HG02588 (cell line): ENCODE results near the gene LYRM4.

Experiments
- ATAC-seq: cut with Tn5 transposase; IDR thresholded peaks from one replicate; pipeline ENCODE4 v1.9.1; 2021; ENCODE audit warnings: mild to moderate bottlenecking, moderate library complexity; ENCODE audit not compliant: unreplicated experiment

Gene LYRM4

GRCh38 chr6:5150551-5151075, 110.1 kb downstream of the LYRM4 start:
- no peak for ATAC-seq

- no peak for ATAC-seq
Observed at GRCh38 chr6:5149891-5150290, 110.9 kb downstream of the LYRM4 start.

GRCh38 chr6:5149159-5149704, 111.5 kb downstream of the LYRM4 start:
- ATAC-seq, result no peak

- ATAC-seq, result no peak
Observed at GRCh38 chr6:5146398-5146797, 114.4 kb downstream of the LYRM4 start.

DNA sequence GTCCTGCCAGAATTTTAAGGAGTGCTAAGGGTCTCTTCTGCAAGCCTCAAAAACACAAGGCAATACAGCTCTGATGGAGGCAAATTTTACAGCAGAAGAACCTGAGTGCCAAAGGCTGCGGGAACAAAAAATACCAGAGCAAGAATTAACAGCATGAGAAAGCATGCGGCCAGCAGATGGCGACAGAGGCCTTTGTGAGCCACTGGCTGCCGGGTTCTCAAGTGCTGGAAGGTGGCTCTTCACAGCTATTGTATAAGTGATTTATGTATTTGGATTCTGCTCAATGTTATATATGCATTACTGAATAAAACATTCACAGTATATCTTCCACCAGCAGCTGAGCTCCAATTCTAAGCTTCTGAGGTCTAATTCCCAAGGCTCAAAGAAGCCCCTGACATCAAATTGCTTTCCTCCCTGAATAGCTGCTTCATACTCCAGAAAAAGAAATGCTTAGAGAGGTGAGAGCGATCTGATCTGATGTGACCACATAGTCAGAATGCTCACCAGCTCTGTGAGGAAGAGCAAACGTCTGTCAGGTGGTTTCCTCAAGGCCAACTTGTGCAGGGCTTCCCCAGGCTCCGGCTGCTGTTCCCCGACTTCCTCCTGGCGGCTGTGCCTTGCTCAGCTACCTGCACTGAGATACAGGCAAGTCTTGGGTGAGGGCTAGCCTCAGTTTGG, 117.0 kb downstream of the LYRM4 start:
- no peak for ATAC-seq

- no peak for ATAC-seq
Observed at GRCh38 chr6:5142915-5143314, 117.8 kb downstream of the LYRM4 start.

DNA sequence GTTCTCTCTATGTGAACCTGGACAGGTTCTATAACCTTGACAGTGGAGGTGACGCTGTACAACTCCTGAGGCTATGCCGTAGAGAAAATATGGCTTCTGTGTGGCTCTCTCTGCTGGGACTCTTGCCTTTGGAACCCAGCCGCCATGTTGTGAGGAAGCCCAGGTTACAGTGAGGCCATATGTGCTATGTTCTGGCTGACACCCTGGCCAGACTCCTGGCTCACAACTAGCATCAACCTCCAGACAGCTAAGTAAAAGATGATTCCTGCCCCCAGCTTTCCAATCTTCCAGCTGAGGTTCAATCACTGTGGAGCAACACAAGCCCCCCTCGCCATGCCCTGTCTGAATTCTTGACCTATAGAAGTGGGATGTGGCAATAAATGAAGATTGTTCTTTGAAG, 118.6 kb downstream of the LYRM4 start:
- no peak for ATAC-seq

DNA sequence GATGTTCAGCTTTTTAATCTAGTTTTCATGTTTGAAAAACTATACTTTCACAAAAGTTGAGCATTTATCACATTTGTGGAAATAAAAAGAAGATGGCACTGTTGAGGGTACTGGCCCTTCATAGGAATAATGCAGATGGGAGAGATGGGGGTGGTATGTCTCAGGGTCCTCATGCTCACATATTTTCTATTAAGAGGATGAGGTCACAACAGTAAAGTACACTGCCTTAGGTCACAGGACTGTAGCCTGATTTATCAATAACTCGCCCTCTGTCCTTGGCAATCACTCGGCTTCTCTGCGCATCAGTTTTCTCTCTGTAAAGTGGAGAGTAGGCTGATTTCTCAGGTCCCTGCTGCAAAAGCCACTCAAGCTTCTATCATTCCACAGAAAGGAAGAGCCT, 119.7 kb downstream of the LYRM4 start:
- no peak for ATAC-seq

DNA sequence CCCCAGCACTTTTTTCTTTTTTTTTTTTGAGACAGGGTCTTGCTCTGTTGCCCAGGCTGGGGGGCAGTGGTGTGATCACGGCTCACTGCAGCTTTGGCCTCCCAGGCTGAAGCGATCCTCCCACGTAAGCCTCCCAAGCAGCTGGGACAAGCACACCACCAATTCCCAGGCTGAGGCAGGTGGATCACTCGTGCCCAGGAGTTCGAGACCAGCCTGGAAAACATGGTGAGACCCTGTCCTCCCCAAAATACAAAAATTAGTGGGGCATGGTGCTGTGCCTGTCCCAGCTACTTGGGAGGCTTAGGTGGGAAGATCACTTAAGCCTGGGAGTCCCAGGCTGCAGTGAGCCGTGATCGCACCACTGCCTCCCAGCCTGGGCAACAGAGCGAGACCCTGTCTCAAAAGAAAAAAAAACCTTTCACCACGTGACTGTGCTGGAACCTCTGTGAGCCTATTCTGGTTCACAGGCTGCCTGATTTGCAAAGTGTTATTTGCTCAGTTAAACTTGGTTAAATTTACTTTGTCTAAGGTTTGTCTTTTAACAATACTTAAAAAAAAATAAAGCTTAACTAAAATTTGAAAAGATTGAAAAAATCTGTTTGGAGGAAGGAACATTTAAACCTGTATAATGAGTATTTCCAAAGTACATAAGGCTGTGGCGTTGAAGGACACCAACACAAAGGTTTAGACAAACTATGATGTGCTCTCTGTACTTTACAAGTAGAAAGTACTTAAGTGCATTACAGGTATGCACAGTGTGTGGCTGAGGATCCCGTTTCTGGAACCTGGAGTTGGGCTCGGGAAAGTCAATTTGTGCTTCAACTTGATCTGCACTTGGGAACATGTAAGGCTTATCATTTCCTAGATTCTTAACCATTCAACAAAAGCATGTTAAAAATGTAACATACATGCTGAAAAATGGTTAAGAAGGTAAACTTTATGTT, 120.7 kb downstream of the LYRM4 start:
- no peak for ATAC-seq

DNA sequence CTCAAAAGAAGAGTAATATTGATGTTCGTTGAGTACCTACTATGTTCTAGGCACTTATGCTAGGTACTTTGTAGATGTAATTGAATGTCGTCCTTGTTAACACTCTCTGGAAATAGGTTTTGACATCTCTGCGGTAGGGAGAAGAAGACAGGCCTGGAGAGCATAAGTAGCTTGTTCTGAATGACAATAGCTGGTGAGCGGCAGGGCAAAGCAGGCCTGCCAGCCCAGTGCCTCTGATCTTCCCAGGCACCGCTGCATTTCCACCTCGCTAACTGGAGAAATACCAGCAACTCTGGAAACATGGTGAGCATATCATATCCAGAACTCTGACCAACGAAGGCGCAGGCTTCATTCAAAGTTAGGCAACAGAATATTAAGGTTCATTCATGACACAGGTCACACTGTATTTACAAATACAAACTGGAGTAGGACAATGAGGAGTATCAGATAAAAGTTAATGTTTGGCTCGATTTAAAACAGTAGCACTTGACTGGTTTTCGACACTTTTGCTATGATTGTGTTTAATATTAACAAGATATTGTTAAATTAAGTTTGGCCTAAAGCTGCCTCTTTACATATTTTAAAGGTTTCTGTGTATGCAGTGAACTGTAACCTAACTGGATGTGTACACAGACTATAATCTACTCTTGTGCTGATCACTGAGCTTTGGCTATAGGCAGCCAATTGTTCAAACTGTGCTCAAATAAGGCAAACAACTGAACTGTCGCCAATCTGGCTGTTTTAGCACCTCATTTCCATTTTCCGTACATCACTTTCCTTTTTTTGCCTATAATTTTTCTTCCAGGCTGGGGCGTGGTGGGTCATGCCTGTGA, 121.5 kb downstream of the LYRM4 start:
- ATAC-seq, result no peak

DNA sequence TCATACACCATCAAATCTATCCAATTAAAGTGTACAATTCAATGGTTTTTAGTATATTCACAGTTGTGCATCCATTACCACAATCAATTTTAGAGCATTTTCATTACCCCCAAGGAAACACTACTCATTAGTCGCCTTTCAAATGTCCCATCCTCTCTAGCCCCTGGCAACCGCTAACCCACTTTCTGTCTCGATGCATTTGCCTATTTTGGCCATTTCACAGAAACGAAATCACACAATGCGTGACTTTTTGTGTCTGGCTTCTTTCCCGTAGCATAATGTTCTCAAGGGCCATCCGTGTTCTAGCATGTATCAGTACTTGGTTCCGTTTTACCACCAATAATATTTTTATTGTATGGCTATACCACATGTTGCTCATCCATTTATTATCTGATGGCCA, 123.9 kb downstream of the LYRM4 start:
- no peak for ATAC-seq

- ATAC-seq, result no peak
Observed at GRCh38 chr6:5135788-5136376, 124.9 kb downstream of the LYRM4 start.

- no peak for ATAC-seq
Observed at GRCh38 chr6:5133943-5134342, 126.8 kb downstream of the LYRM4 start.

GRCh38 chr6:5132731-5133130, 128.0 kb downstream of the LYRM4 start:
- peak; percentile 89 for ATAC-seq

DNA sequence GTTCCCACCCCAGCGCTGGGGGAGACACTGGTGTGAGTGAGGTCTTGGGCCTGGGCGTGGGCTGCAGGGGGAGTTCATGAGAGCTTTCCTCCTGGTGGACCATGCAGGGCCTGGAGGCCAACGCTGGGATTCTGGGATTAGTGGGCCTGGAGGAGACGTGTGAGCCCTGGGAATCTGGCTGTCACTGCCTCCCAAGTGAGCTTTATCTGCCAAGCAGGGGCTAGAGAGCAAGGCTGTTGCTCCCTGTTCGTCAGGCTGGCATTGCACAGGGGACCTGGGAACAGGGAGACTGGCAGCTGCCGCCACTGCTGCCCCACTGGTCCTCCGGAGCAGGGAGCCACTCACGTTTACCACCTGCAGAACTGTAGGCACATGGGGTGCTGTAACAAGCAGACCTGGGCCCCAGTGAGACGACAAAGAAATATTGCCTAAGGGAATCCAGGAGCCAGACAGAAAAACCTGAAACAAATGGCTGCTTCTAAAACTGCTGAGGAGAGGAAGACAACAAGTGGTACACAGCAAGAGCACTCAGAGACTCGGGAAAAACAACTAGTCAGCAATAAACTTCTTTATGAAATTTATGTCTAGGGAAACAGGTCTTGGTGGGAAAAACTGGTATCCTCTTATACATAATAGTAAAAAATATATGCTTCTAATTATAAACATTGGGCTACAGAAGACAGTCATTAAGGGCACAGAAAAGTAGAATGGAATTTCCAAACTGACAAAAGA, 130.4 kb downstream of the LYRM4 start:
- no peak for ATAC-seq

GRCh38 chr6:5128351-5128750, 132.4 kb downstream of the LYRM4 start:
- no peak for ATAC-seq

- ATAC-seq, result no peak
Observed at GRCh38 chr6:5127106-5127687, 133.6 kb downstream of the LYRM4 start.

DNA sequence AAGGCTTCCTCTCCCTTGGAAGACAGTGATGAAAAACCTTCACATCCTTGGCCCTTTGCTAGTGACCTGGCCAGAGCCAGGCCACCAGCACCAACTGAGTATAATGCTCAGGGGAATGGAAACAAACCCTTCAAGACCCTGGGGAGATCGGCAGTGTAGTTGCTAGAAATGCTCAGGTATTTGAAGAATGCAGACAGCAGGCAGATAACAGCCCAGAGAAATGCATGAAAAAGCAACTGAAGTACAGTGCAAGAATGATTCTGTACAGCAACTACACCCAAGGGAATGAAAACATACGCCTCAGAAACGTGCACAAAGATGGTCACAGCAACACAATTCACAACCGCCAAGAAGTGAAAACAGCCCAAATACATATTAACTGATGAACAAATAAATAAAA, 134.5 kb downstream of the LYRM4 start:
- ATAC-seq, result no peak
